Vagina (tissue), 2 donors: ENCODE results near the gene PLEKHM1. TPM values are rescaled to one million over a fixed set of nuclear protein-coding genes. Genes with fewer than 3 reads are reported as not detected.

Experiments
- DNase-seq, 2 donors: peaks; one replicate each; pipeline ENCODE4 v3.0.0-alpha.2; 2017; ENCODE audit errors: extremely low spot score in 2 of 2
- H3K27ac ChIP-seq: fragments of 200-600 bp; sonication (generic); one replicate; pipeline ENCODE4 v1.5.1; 2019
- H3K27me3 ChIP-seq: fragments of 200-600 bp; sonication (generic); one replicate; pipeline ENCODE4 v1.5.1; 2019
- H3K36me3 ChIP-seq, 2 donors: fragments of 200-600 bp; sonication (generic); one replicate each; pipeline ENCODE4 v1.5.1; 2017 to 2019
- H3K4me1 ChIP-seq: fragments of 200-600 bp; sonication (generic); one replicate; pipeline ENCODE4 v1.5.1; 2019
- H3K4me3 ChIP-seq, 2 donors: fragments of 200-600 bp; sonication (generic); 1 replicate in 1 of 2; 2 replicates in 1 of 2; pipeline ENCODE4 v1.5.1; 2016 to 2019
- H3K9me3 ChIP-seq: fragments of 200-600 bp; sonication (generic); one replicate; pipeline ENCODE4 v1.5.1; 2019
- POLR2A ChIP-seq, 2 donors: fragments of 450-650 bp; IDR thresholded peaks; one replicate each; pipeline ENCODE4 v1.6.1; 2017; ENCODE audit warnings: antibody characterized with exemption in 2 of 2, mild to moderate bottlenecking in 2 of 2, moderate library complexity in 2 of 2
- POLR2AphosphoS5 ChIP-seq, 2 donors: sonication (generic); formaldehyde crosslinking; IDR thresholded peaks; one replicate each; pipeline ENCODE4 v1.9.0; 2017; ENCODE audit warnings: antibody characterized with exemption in 2 of 2, mild to moderate bottlenecking in 2 of 2, low read depth in 1 of 2; ENCODE audit not compliant: insufficient read depth in 1 of 2
- intact Hi-C: fragments of 100-400 bp; cut with DNase I; formaldehyde crosslinking; loops from one replicate; pipeline ENCODE4 v1.15.1; 2023
- total RNA-seq: library from RNA; depleted of rRNA; stranded (reverse); fragments of >200 nt; gene quantifications from one replicate; pipeline ENCODE4 v1.2.3, GENCODE V29; 2016
- TF ChIP-seq, protein P1 (sequence below), 3 experiments: fragments of 450-650 bp in 2 of 3; fragments of 200-600 bp in 1 of 3; sonication (generic) in 1 of 3; IDR thresholded peaks; one replicate each; pipeline ENCODE4 v1.5.1; 2017 to 2019; ENCODE audit warnings: antibody characterized with exemption in 3 of 3, mild to moderate bottlenecking in 2 of 3, moderate library complexity in 2 of 3

Gene PLEKHM1
- total RNA-seq, 1 donor from 2014 or later = 93.1 TPM

DNA sequence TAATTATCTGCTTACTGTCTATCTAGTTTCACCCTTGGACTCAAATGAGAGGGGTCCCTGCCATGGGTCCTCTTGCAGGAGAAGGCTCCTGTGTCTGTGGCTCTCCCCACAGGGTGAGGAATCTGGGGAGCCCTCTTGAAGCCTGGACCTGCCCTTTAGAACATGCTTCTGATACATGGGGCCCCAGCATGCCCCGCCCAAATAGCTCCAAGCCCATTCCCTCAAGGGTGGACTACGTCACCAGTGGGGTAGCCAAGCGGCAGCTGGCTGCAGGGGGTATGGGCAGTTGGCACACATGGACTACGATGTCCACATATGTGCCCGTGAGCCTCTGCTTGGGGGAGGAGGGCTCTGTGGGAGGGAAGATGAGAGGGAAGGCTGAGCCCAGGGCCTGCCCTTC is 97.1 kb downstream of the PLEKHM1 start:
- Histone ChIP-seq H3K4me3 (no peak overlapping the region), H3K27me3 (no peaks in the 10 kb centered on the region), H3K27ac (no peak overlapping the region), H3K9me3 (no peaks in the 10 kb centered on the region), H3K36me3 (peaks cover 0 to 20% of the 10 kb centered on the region in 2 donors), H3K4me1 (peaks cover 14% of the 10 kb centered on the region)
- intact Hi-C loops = no loop called here
- TF ChIP-seq POLR2AphosphoS5 (IDR thresholded peaks at IDR 0.05; ENCODE audit: insufficient read depth in 1 of 2, low read depth in 1 of 2) = no peak
- TF ChIP-seq POLR2A (IDR thresholded peaks at IDR 0.05) = no peak
- TF ChIP-seq, protein P1, sequence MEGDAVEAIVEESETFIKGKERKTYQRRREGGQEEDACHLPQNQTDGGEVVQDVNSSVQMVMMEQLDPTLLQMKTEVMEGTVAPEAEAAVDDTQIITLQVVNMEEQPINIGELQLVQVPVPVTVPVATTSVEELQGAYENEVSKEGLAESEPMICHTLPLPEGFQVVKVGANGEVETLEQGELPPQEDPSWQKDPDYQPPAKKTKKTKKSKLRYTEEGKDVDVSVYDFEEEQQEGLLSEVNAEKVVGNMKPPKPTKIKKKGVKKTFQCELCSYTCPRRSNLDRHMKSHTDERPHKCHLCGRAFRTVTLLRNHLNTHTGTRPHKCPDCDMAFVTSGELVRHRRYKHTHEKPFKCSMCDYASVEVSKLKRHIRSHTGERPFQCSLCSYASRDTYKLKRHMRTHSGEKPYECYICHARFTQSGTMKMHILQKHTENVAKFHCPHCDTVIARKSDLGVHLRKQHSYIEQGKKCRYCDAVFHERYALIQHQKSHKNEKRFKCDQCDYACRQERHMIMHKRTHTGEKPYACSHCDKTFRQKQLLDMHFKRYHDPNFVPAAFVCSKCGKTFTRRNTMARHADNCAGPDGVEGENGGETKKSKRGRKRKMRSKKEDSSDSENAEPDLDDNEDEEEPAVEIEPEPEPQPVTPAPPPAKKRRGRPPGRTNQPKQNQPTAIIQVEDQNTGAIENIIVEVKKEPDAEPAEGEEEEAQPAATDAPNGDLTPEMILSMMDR (IDR thresholded peaks at IDR 0.05) = no peak
- no peak for DNase-seq

DNA sequence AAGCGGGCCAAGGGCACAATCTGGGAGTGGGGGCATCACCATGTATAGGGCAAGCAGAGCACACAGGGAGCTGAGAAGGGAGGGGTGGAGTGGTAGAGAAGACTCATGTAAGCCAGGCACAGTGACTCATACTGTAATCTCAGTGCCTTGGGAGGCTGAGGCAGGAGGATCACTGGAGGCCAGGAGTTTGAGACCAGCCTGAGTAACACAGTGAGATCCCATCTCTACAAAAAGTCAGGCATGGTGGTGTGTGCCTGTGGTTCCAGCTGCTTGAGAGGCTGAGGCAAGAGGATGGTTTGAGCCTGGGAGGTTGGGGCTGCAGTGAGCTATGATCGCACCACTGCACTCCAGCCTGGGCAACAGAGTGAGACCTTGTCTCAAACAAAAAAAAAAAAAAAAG is 98.6 kb downstream of the PLEKHM1 start:
- intact Hi-C loops = no loop called here
- Histone ChIP-seq H3K27me3 (no peaks in the 10 kb centered on the region), H3K36me3 (peaks cover 0 to 16% of the 10 kb centered on the region in 2 donors), H3K27ac (no peak overlapping the region), H3K9me3 (no peaks in the 10 kb centered on the region), H3K4me3 (no peak overlapping the region), H3K4me1 (peaks cover 14% of the 10 kb centered on the region)
- TF ChIP-seq POLR2A (IDR thresholded peaks at IDR 0.05) (no peak), POLR2AphosphoS5 (IDR thresholded peaks at IDR 0.05; ENCODE audit: insufficient read depth in 1 of 2, low read depth in 1 of 2) (no peak)
- TF ChIP-seq, protein P1 (IDR thresholded peaks at IDR 0.05) = no peak
- DNase-seq = no peak

DNA sequence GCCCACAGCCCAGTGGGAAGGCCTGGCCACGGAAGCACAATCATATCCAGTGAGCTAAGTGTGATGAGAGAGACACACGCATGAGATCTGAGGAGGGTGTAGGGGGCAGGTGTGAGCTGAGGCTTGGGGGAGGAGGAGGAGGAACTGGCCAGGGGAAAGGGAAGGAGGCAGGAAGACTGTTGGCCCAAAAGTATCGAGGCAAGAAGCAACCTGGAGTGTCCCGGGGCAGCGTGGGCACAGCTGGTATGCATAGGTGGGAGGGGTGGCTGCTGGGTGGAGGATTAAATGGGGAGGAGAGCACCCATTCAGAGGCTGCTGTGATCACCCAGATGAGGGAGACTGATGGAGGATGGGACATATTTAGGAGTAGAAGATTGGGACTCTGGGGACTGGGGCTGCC is 99.2 kb downstream of the PLEKHM1 start:
- no peak for TF ChIP-seq POLR2A (IDR thresholded peaks at IDR 0.05)
- TF ChIP-seq, protein P1 (IDR thresholded peaks at IDR 0.05) = no peak
- TF ChIP-seq POLR2AphosphoS5 (IDR thresholded peaks at IDR 0.05; ENCODE audit: insufficient read depth in 1 of 2, low read depth in 1 of 2) = no peak
- no peak overlapping the region for H3K4me3 ChIP-seq
- H3K27me3 ChIP-seq = no peaks in the 10 kb centered on the region
- no peak for DNase-seq
- intact Hi-C loops = no loop called here
- H3K9me3 ChIP-seq = no peaks in the 10 kb centered on the region
- H3K4me1 ChIP-seq = peaks cover 14% of the 10 kb centered on the region
- H3K27ac ChIP-seq = no peak overlapping the region
- H3K36me3 ChIP-seq = peaks cover 0 to 10% of the 10 kb centered on the region in 2 donors

DNA sequence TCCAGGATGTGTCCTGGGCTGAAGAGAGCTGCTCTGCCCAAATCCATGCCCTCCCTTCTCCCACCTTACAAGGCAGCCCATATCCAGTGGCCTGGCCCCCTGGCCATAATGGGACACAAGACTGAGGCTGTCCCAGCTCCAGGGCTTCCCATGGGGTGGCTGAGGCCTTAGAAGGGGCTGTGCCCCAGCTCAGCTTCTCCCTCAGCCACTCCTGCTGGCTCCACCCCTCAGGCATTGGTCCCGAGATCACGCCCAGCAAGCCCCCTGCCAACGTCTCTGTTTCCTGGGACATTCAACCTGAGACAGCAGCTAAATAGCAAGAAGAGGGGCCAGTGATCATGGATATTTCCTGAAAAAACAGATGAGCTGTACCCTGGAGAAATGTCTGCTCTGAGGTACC is 101.2 kb downstream of the PLEKHM1 start:
- Histone ChIP-seq H3K4me1 (peaks cover 4% of the 10 kb centered on the region), H3K27ac (no peak overlapping the region), H3K27me3 (no peaks in the 10 kb centered on the region), H3K9me3 (no peaks in the 10 kb centered on the region), H3K4me3 (no peak overlapping the region), H3K36me3 (peaks cover 0 to 6% of the 10 kb centered on the region in 2 donors)
- intact Hi-C loops = loop anchor here (5.0 kb wide), 1 partner anchor 167 kb away; the partner anchor contains the start of gene FMNL1
- TF ChIP-seq POLR2AphosphoS5 (IDR thresholded peaks at IDR 0.05; ENCODE audit: insufficient read depth in 1 of 2, low read depth in 1 of 2) = no peak
- TF ChIP-seq, protein P1 (IDR thresholded peaks at IDR 0.05) = no peak
- no peak for TF ChIP-seq POLR2A (IDR thresholded peaks at IDR 0.05)
- DNase-seq = no peak

DNA sequence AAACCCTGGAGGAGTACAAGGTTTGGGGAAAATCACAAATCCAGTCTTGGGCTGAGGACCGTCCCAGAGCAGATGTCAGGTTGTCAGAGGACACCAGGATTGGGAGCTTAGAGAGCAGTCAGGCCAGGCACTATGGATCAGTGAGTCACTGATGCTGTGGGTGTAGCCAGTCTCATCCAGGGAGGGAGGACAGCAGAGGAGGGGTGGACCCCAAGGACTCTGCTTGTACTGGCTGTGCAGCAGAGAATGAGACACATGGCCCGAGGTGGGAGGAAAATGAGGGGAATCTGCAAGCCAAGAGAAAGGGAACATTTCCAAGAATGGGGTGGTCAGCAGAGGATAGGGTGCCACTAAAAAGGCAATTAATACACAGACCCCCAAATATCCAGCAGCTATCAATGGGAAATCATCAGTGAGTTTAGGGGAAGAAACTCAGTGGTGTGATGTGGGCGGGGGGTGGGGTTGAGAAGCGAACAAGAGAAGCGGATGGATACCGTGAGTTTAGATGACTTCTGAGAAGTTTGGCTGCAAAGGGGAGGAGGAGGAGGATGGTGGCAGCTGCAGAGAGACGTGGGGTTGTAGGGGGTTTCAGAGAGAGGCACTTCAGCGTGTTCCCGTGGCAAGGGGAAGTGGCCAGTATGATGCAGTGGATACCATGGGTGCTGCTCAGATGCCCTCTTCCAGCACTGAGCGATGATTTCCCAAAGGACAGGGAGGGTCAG is 101.8 kb downstream of the PLEKHM1 start:
- no peaks in the 10 kb centered on the region for H3K27me3 ChIP-seq
- intact Hi-C loops = loop anchor here (5.0 kb wide), 1 partner anchor 166 kb away; the partner anchor contains the start of gene FMNL1
- DNase-seq = no peak
- no peak overlapping the region for H3K4me3 ChIP-seq
- H3K36me3 ChIP-seq = peaks cover 0 to under 1% of the 10 kb centered on the region in 2 donors
- TF ChIP-seq POLR2A (IDR thresholded peaks at IDR 0.05) = no peak
- TF ChIP-seq, protein P1 (IDR thresholded peaks at IDR 0.05) = no peak
- TF ChIP-seq POLR2AphosphoS5 (IDR thresholded peaks at IDR 0.05; ENCODE audit: insufficient read depth in 1 of 2, low read depth in 1 of 2) = no peak
- H3K4me1 ChIP-seq = peaks cover 4% of the 10 kb centered on the region
- H3K9me3 ChIP-seq = no peaks in the 10 kb centered on the region
- no peak overlapping the region for H3K27ac ChIP-seq
